GM19025 (cell line): Measurements from ENCODE around the gene EOMES.

Source experiments
- ATAC-seq: cut with Tn5 transposase; IDR thresholded peaks from one replicate; pipeline ENCODE4 v1.9.1; 2021; ENCODE audit warnings: mild to moderate bottlenecking, low read depth, moderate library complexity; ENCODE audit not compliant: unreplicated experiment

Gene EOMES

DNA sequence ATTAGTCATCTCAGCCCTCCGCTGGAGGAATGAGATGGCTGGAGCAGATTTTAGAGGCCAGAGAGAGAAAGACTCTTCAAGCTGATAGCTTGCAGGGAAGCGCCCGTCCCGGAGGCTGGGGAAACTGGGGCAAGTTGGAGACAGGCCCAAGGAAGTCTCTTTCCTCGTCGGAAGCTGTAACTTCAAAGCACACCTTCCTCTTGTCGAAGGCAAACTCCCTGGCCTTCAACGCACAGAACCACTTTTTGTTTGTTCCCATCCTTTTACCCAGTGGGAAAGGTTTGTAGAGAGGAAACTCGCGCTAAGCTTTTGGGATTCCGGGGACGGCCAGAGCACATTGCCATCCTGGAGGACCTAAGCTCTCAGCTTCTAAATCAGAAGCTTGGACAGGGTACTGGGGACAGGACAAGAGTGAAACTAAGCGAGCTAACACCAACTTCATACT lies 900 bp upstream of the EOMES start:
- ATAC-seq, result no peak

DNA sequence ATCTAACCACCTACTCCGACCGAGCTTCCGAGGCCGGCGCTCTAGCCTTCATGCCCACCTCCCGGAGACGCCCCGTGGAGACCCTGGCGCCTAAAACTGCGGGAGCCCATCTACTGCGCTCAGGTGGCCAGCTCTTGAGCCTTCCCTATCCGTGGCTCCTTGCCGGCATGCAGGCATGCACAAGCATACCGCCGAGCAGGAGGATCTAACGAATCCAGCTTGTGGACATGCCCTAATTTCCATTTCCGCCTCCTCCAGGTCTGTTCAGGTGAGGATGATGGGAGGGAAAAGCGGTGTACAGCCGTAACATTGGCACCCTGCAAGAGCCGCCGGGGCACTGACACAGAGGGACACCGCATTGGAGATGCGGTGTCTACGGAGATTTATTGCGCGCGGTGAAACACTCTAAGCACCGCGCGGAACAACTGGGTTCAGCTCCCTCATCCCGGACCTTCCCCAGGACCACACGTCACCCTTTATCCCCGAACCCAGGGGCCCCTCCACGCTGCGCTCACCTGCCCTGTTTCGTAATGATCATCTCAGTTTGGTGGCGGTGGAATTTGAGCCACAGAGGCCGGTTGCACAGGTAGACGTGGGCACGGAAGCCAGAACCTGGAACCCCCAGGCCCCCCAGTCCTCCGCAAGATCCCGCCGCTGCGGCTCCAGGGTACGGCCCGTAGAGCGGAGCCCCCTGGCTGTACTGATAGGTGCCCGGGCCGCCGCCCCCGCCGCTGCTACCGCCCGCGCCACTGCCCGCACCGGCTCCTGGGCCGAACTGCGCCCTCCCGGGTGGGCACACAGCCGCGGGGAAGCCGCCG lies 1.0 kb downstream of the EOMES start:
- no peak for ATAC-seq

DNA sequence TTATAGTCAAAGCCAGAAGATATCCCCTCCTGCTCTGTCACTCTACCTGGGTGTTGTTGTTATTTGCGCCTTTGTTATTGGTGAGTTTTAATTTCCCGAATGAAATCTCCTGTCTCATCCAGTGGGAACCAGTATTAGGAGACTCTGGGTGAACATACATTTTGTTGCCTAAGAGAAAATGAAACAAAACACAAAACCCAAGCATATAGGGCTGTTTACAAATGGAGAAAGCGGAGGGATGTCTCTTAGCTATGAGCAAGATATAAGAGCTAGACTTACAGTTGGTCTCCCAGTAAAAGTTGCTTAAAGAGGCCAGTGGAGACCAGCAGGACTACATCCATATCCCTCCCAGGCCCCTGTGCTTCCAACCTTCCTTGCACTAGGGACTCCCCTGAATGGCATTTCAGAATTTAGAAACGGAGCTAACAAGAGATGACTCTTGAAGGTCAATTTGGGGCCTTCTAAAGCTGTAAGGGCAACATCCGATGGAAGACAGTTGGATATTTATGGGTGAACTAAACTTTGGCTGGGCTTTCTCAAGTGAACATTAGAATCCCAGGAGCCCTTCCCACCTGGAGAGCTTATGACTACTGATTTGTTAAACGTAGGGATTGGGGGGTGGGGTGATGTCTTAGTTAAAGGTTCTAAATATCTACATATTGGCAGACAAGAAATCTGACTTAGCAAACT lies 2.7 kb downstream of the EOMES start:
- ATAC-seq, result no peak

DNA sequence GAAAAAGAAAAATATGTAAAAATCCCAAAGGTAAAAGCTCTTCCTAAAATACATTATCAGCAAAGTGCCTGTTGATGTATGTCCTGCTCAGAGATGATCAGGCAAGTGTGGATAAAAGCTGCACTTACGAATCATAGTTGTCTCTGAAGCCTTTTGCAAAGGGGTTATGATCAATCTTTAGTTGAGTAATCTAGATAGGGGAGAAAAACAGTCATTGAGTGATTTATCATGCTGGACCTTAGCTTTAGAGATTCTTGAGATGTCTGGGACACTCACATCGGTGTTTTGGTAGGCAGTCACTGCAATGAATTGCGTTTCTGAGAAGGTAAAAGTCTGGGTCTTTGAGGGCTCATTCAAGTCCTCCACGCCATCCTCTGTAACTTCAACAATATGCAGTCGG lies 3.7 kb downstream of the EOMES start:
- ATAC-seq, result no peak

DNA sequence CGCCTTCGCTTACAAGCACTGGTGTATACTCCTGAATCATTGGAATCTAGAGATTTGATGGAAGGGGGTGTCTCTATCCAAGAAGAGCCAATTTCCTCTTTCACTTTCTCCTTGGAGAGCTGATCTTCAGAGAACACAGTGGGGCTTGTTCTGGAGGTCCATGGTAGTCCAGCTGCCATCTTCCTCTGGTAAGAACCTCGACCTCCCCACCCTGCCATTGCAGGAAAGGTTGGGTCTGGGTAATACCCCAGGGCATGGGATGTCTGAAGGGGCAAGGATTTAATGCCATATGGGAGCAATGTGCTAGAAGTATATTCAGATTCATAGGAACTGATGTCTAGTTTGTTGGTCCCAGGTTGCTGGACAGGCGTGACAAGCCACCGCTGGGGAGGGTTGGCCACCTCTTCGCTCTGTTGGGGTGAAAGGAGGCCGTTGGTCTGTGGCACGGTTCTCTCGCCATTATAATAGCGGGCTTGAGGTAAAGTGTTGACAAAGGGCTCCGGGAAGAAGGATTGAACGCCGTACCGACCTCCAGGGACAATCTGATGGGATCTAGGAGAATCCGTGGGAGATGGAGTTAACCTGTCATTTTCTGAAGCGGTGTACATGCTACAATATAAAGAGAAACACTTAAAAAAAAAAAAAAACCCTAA lies 4.8 kb downstream of the EOMES start:
- no peak for ATAC-seq

DNA sequence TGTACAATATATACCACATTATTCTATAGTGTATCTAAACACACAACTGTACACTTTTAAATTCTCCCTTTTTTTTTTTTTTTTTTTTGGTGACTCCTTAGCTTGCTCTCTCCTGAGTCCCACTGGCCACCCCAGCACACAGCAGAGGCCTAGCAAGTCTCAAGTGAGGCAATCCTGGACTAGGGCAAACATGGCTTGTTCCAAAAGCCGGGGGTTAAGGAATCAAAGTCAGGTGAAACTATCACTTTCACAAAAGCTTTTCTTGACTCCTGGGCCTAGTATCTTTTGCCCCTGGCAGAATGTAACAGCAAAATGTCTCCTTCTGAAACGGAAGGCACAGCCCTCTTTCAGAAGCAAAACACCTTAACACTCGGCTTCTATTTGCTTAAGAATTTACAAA lies 5.8 kb downstream of the EOMES start:
- ATAC-seq, result no peak

DNA sequence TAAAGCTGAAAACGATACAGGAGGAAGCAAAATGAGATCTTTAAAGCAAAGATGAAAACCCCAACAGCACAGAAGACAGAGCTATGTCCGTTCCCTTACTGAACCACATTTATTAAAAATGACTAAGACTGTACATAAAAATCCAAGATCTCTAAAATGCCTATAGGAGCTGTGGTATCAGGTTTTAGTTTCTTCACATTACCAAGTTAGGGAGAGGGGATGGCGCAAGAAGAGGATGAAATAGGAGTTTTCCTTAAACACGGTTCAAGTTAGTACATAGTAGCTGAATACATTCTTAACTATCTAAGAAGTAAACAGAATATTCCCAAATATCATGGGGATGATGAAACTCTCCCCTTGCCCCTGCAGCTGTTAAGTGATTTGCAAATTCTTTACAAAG lies 6.3 kb downstream of the EOMES start:
- ATAC-seq, result no peak

DNA sequence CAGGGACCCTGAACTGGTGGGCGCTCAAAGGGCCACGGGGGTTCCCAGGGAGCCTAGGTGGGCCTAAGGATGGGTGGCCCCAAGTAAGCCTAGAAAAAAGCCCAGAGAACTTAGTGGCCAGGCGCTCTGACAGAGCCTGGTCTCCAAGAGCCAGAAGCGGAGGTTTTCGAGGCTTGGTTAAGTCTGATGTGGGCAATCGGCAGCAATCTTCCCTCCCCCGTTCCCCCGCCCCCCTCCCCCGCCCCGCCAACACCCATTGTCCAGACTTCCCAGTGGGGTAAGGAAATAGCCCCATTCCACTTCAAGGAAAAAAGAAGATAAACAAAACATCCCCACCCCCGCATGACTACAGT lies 6.7 kb downstream of the EOMES start:
- ATAC-seq, result no peak

DNA sequence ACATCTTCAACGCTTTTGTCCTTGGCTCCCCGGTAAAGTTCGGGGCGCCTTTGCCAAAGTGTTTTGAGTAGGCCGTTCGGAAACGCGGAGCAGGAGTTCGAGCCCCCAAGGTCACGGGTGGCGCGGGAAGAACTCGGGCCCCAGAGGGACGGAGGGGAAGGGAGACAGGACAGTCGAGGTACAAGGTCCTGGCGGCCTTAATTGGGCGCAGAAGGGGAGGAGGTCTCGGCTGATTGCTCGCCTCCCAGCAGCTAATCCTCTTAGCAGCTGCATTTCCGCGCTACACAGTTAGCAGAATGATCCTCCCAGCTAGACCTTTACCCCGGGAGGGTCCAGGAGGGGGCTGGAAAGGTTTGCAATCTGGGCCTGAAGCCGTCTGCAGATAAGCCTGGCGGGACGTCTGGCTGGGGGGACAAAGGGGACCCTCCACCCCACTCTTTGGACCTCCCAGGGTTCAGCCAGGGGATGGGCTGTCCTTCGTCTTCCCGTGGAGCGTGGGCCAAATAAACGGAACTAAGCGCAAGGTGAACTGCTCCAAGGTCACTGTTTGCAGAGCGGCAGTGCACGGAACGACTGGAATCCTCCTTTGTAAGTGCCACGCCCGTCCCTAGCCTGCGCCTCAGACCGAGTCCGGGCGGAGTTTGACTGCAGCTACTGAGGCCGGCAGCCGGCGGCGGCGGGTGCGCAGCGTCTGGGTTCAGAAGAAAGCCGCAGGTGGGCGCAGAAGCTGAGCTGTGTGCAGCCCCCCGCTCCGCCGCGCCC lies 7.2 kb downstream of the EOMES start:
- ATAC-seq, result no peak

DNA sequence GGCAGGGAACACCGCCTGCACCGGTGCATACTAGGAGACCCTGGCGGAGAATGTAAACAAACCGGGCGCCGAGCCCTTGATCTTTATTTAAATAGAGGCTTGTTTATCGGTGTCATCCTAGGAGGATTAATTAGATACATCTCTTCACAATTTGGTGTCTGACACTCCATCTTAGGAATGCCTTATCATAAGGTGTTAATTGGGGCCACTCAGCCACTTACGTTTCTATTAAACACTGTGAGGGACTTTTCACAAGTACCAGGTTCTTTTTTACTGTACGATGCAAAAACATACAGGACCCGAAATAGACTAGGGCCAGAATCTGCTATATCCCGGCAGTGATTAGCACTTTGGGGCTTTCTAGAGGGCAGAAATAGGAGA lies 8.0 kb downstream of the EOMES start:
- no peak for ATAC-seq

DNA sequence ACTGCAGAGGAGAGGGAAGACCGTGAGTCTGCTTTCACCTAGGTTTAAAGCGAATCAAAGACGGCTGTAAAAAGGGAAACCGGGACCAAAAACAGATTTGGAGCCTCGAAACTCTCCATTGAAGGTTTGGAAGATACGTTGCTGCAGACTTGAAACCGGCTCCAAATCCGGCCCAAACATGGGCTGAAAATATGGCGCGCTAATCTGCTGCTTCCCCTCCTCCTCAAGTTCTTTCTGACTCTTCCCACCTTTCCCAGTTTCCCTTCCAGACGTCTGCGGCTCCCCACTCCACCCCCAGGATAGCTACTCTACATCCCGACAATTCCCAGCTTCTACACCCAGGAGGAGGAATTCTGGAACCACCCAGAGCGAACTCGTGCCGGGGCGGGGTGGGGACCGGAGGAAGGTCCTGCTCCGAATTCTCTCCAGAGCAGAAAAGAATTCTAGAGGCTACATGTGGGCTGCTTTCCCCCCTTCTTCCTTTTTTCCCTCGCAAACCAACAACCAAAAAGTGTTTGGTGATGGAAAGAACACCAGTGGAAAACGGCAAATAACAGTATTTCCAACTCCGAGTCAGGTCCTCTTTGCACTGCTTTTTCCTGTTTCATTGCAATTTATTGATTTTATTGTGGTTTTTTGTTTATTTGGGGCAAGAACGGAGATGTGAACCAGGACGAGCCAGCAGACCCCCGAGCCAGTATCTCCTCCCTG lies 8.5 kb downstream of the EOMES start:
- ATAC-seq, result no peak

DNA sequence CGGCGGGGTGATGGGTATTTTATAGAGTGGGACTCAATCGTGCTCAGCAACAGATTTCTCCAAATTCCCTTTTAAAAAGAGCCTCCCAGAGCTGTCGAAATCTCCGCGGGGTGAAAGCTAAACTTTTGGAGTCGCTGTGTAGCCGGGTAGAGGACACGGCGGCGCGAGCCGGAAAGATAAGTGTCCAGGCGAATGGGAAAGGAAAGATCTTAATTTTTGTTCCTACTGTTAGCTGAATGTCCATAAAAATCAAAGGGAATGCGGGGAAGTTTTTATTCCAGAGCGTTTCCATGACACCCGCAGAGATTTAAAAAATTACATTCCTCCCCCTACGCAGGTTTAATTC lies 9.1 kb downstream of the EOMES start:
- ATAC-seq, result no peak

DNA sequence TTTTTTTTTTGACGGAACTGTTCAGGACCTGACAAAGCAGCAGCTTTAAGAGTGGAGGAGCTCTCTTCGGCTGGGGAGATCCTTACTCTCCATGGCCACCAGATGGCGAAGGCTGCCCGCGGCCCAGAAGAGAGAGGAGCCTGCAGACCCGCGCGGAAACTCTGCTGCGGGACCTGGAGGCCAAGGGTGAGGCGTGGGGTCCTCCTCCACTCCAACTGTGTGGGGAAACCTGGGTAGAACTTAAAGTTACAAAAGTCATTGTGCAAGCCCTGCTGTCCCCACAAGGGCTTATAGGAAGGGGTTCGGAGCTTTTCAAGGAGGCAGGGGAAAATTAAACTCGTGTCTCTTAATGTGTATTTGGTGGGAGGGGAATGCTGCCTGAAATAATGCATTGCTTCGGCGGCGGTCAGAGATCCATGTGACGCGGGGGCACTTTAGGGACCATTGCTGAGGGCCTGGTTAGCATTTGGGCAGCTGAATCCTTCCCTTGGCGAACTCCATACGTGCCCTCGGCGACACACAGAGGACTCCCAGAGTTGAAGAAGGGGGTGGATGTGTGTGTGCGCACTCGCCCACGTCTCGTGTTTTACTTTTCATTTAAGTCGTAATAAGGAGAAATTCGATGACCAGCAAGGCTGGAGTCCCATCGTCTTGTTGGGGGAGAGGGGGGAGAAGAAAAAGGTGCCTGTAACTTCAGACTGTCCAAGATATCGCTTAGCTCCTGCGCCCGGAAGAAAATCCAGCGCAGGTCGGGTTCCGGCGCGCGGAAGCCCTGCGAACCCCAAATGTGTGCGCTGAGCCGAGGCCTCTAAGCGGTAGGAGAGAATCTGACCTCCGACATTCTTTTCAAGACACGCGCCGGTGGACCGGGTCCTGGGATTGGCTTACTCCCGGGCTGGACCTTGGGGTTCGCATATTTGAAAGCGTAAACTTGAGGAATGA lies 9.7 kb downstream of the EOMES start:
- peak; percentile 89 for ATAC-seq

DNA sequence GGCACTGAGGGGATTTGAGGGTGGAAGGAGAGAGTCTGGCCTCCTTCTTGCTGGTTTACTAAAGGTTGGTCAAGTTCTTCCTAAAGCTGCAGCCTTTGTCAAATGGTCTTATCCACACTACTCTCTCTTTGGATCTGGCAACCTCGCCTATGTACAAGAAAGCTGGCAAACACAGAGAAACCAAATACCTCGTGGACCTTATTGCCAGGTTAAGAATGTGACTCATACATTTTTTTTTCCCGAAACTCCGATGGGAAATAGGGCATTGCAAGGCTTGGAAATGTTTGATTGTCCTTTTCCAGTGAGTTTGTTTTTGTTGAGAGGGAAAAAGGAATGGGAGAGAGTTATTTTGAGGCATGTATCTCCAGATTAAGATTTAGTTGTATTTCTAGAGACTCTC lies 13.9 kb downstream of the EOMES start:
- ATAC-seq, result no peak

DNA sequence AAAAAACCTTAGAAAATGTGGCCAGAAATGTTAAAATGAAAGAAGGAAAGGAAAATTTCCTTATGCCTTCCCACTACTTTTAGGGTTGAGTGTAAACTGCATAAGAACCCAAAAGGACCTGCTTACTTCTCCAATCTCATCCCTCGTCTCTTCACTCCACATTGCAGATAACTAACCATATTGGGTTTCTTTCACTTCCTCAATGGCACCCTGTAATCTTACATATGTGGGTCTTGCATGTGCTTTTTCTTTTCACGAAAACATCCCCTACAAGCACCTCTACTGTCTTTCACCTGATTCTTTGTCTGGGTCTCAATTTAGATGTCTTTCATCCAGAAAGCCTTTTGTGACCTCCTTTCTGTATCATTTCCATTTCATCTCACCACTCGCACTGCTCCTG lies 23.1 kb downstream of the EOMES start:
- no peak for ATAC-seq

DNA sequence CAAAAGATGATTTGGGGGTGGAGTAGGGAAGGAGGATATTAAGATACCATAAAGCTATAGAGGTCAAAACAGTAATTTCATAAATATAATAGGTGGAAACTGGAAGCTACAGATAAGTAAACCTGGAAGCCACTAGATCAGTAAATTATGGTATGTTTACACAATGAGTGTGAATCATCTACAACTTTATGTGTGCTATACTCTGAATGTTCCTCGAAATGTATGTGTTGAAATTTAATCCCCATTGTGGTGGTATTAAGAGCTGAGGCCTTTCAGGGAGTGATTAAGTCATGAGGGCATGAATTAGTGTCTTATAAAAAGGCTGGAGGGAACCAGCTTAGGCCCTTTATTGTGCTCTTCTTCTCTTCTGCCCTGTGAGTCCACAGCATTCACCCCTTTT lies 25.2 kb downstream of the EOMES start:
- no peak for ATAC-seq

DNA sequence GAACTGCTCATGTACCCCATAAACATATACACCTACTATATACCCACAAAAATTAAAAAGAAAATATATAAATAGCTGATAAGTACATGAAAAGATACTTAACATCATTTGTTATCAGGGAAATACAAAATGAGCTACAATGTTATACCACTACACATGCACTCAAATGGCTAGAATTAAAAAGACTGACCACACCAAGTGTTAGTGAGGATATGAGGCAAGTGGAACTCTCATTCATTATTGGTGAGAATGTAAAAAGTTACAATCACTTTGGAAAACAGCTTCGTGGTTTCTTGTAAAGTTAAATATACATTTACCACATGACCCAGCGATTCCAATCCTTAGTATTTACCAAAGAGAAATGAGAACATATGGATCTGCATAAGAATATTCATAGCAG lies 26.5 kb downstream of the EOMES start:
- ATAC-seq, result no peak

DNA sequence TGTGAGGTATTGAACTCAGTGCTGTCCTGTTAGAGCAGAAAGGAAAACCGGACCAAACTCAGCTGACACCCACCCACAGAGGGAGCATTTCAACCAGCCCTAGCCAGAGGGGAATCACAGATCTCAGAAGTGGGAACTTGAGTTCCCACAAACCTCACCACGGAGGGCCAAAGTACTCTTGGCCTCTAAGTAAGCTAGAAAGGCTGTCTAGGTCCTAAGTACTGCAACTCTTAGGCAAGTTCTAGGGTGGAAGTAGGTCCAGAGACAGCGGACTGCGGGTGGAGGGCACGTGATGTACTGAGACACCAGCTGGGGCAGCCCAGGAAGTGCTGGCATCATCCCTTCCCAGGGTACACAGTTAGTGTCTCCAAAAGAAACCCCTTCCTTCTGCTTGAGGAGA lies 34.1 kb downstream of the EOMES start:
- ATAC-seq, result no peak

DNA sequence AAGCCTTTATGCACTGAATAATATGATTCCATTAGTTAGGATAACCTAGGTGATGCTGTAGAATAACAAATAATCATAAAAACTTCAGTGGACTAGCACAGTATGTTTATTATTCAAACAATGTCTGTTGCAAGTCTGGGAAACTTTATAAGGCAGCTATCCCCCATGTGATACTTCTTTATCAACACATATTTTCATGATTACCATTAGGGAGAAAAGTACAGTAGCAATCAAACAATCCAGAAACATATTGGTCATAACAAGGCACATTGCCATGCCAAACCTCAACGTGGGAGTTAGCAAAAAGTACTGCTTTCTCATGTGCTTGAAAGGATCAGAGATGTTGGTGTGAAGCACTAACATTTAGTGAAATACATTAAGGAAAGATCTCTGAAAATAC lies 35.5 kb downstream of the EOMES start:
- no peak for ATAC-seq
